GM21423 (cell line): ENCODE data around the gene SMCO4.
"Not testable (repeated sequence)": the region's sequence is repeated elsewhere in the genome, so short reads cannot be mapped to it uniquely, and the experiment has no call there.

Experiments
- ATAC-seq: cut with Tn5 transposase; IDR thresholded peaks from one replicate; pipeline ENCODE4 v1.9.1; 2021; ENCODE audit warnings: mild to moderate bottlenecking, moderate library complexity; ENCODE audit not compliant: unreplicated experiment

The SMCO4 gene

GRCh38 chr11:93481279-93481678 is 61.9 kb downstream of the SMCO4 start:
- ATAC-seq: no peak

GRCh38 chr11:93480756-93481155 is 62.4 kb downstream of the SMCO4 start:
- ATAC-seq: no peak

- no peak for ATAC-seq
Measured at GRCh38 chr11:93480256-93480655, 62.9 kb downstream of the SMCO4 start.

- no peak for ATAC-seq
Measured at GRCh38 chr11:93478841-93479240, 64.3 kb downstream of the SMCO4 start.

GRCh38 chr11:93477684-93478234 is 65.4 kb downstream of the SMCO4 start:
- no peak for ATAC-seq

- no peak for ATAC-seq
Measured at GRCh38 chr11:93476796-93477195, 66.4 kb downstream of the SMCO4 start.

GRCh38 chr11:93474123-93474522 is 69.1 kb downstream of the SMCO4 start:
- no peak for ATAC-seq

GRCh38 chr11:93468290-93468689 is 74.9 kb downstream of the SMCO4 start:
- ATAC-seq: no peak

GRCh38 chr11:93467054-93467453 is 76.1 kb downstream of the SMCO4 start:
- no peak for ATAC-seq

- no peak for ATAC-seq
Measured at GRCh38 chr11:93464927-93465540, 78.2 kb downstream of the SMCO4 start.

- not testable (repeated sequence) for ATAC-seq
Measured at GRCh38 chr11:93463666-93464065, 79.5 kb downstream of the SMCO4 start.

GRCh38 chr11:93458286-93458685 is 84.9 kb downstream of the SMCO4 start:
- ATAC-seq: no peak

GRCh38 chr11:93444617-93445073 is 98.5 kb downstream of the SMCO4 start:
- no peak for ATAC-seq

- ATAC-seq: not testable (repeated sequence)
Measured at GRCh38 chr11:93443232-93443631, 100.0 kb downstream of the SMCO4 start.

GRCh38 chr11:93432247-93432646 is 110.9 kb downstream of the SMCO4 start:
- no peak for ATAC-seq
